ENCODE measurements around the gene PALM3. TPM values are rescaled to one million over a fixed set of nuclear protein-coding genes. Genes with fewer than 3 reads are reported as not detected.

Gene PALM3
- total RNA-seq, 8 experiments from 2014 or later: 0.22 to 5.3 (median 1.9) TPM

DNA sequence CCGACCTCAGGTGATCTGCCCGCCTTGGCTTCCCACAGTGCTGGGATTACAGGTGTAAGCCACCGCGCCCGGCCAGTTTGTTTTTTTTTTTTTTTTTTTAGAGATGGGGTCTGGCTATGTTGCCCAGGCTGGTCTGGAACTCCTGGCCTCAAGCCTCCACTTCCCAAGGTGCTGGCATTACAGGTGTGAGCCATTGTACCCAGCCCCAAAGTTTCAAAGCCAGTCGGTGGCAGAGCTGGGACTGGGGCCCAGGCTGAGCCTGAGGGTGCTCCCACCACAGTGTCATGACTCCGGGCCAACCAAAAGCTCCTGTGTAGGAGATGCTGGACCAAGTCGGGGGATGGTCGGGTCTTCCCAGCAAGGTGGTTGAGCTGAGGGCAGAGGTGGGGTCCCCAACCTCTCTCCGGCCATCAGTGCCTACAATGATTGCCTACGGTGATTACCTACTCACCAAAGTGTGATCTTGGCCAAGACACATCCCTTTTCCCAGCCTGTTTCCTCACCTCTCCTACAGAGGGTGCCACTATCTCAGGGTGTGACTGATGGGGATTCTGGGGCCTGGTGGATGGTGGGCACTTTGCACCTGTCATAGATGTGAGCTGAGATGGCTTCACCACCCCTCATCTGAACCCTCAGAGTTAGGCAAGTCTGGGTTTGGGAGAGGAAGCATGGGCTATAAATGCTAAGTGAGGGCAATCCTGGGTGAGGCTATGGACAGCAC, 34.6 kb upstream of the PALM3 start:
- Histone ChIP-seq H3K4me3 (no peak overlapping the region), H3K4me1 (replicated peaks in 1 of 2) (peaks cover 0 to 5% of the 10 kb centered on the region in 2 donors), H3K27ac (no peak overlapping the region)
- 92 to 100% (median 100%) methylated on average over 1 to 4 of the region's 11 CpGs; no CpG with 5 or more reads in 6 of the 10 experiments for WGBS, 10 experiments
- no peak for ATAC-seq (replicated peaks in 6 of 8)
- in situ Hi-C loops (cut with MboI; ENCODE audit: low pct_unique_long_range_greater_than_20kb in 2 of 9, low sequenced_read_pairs in 9 of 9, unreplicated experiment in 9 of 9): no loop called here

GRCh38 chr19:14094854-14095253, 33.0 kb upstream of the PALM3 start:
- H3K27ac ChIP-seq: no peak overlapping the region
- no peak for ATAC-seq (replicated peaks in 6 of 8)
- 83 to 100% (median 94%) methylated on average over 3 to 6 of the region's 7 CpGs; no CpG with 5 or more reads in 3 of the 10 experiments for WGBS, 10 experiments
- in situ Hi-C loops (cut with MboI; ENCODE audit: low pct_unique_long_range_greater_than_20kb in 2 of 9, low sequenced_read_pairs in 9 of 9, unreplicated experiment in 9 of 9): no loop called here
- peaks cover 0 to 5% of the 10 kb centered on the region in 2 donors for H3K4me1 ChIP-seq (replicated peaks in 1 of 2)
- no peak overlapping the region for H3K4me3 ChIP-seq

- Histone ChIP-seq H3K4me1 (replicated peaks in 1 of 2) (peaks cover 6 to 11% of the 10 kb centered on the region in 2 donors), H3K27ac (no peak overlapping the region), H3K4me3 (no peak overlapping the region)
- ATAC-seq (replicated peaks in 6 of 8): no peak
- WGBS, 10 experiments: 94 to 100% (median 100%) methylated on average over 1 to 5 of the region's 9 CpGs; no CpG with 5 or more reads in 3 of the 10 experiments
- in situ Hi-C loops (cut with MboI; ENCODE audit: low pct_unique_long_range_greater_than_20kb in 2 of 9, low sequenced_read_pairs in 9 of 9, unreplicated experiment in 9 of 9): no loop called here
These were observed 31.4 kb upstream of the PALM3 start for GRCh38 chr19:14093117-14093823.

DNA sequence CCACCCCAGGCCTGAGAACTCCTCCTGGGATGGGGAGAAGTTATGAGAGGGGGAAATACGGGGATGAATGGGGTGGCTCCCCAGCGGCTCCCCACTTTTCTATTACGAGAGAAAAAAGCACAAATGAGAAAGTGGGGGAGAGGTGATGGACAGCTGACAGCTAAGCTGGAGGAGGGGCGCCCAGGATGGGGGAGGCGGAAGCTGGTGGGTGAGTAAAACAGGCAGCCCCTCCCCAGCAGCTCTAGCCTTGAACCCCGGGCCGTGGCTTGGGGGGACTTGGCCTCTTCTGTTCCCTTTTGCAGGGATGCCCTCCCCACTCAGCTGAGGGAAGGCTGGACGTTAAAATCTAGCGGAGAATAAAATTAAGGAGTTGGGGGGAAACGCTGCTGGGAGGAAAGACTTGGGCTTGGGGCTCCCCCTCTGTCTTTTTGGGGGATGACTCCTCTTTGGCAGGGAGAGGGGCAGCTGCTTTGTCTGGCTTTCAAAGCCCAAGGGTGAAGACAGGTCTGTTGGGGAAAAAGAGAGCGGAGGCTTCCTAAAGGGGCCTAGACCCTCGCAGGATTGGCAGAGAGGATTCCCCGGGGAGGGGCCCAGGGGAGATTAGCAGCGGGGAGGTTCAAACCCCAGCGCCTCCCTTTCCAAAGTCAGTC, 30.1 kb upstream of the PALM3 start:
- ATAC-seq (replicated peaks in 6 of 8): no peak
- whole genome bisulfite sequencing, 10 experiments: 17 to 67% (median 30%) methylated on average over 1 to 3 of the region's 15 CpGs; no CpG with 5 or more reads in 5 of the 10 experiments
- peak overlapping the region; percentile 55 to 81 (median 66) for H3K4me3 ChIP-seq
- H3K4me1 ChIP-seq (replicated peaks in 1 of 2): peaks cover 6 to 11% of the 10 kb centered on the region in 2 donors
- in situ Hi-C loops (cut with MboI; ENCODE audit: low pct_unique_long_range_greater_than_20kb in 2 of 9, low sequenced_read_pairs in 9 of 9, unreplicated experiment in 9 of 9): no loop called here
- no peak overlapping the region for H3K27ac ChIP-seq

GRCh38 chr19:14091081-14091812, 29.4 kb upstream of the PALM3 start:
- Histone ChIP-seq H3K4me3 (peak overlapping the region; percentile 55 to 81 (median 66)), H3K27ac (peak overlapping the region; percentile 30 to 83), H3K4me1 (replicated peaks in 1 of 2) (peaks cover 6 to 11% of the 10 kb centered on the region in 2 donors)
- WGBS, 10 experiments: 0 to 10% (median 2%) methylated on average over 3 to 11 of the region's 72 CpGs; no CpG with 5 or more reads in 7 of the 10 experiments
- in situ Hi-C loops (cut with MboI; ENCODE audit: low pct_unique_long_range_greater_than_20kb in 2 of 9, low sequenced_read_pairs in 9 of 9, unreplicated experiment in 9 of 9): no loop called here
- peak; percentile 57 to 78 (median 70) for ATAC-seq (replicated peaks in 6 of 8)

DNA sequence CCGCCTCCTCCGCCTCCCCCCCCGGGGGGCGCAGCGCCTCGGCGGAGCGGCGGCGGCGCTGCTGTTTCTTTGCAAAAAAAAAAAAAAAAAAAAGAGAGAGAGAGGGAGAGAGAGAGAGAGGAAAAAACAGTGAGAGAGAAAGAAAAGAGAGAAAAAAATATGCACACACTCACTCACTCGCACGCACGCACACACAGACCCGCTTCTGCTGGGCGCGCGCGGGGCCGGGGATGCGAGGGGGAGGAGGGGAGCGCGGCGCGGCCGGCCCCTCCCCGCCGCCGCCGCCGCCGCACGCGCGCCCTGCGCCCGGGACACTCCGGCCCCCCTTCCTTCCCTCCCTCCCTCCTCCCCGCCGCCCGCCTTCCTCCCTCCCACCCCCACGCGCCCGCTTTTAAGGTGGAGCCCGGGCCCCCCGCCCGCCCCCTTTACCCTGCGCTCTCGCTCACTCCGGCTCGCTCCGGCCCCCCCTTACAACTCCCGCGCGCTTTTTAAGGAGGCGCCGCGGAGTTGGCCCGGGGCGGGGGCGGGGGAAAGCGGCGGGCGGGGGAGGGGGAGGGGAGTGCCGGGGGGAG, 28.7 kb upstream of the PALM3 start, which contains the start of gene SAMD1:
TSS of gene SAMD1 (minus strand) at position 243 of the 572 bp plus-strand sequence.
- H3K4me1 ChIP-seq (replicated peaks in 1 of 2): peaks cover 6 to 11% of the 10 kb centered on the region in 2 donors
- ATAC-seq (replicated peaks in 6 of 8): peak; percentile 48 to 83 (median 77)
- peak within 1 kb of the TSS; percentile 55 to 81 (median 66) for H3K4me3 ChIP-seq
- no CpG with 5 or more reads among the region's 65 CpGs for WGBS, 10 experiments
- peak within 1 kb of the TSS; percentile 83 to 86 for H3K27ac ChIP-seq
- in situ Hi-C loops (cut with MboI; ENCODE audit: low pct_unique_long_range_greater_than_20kb in 2 of 9, low sequenced_read_pairs in 9 of 9, unreplicated experiment in 9 of 9): no loop called here

DNA sequence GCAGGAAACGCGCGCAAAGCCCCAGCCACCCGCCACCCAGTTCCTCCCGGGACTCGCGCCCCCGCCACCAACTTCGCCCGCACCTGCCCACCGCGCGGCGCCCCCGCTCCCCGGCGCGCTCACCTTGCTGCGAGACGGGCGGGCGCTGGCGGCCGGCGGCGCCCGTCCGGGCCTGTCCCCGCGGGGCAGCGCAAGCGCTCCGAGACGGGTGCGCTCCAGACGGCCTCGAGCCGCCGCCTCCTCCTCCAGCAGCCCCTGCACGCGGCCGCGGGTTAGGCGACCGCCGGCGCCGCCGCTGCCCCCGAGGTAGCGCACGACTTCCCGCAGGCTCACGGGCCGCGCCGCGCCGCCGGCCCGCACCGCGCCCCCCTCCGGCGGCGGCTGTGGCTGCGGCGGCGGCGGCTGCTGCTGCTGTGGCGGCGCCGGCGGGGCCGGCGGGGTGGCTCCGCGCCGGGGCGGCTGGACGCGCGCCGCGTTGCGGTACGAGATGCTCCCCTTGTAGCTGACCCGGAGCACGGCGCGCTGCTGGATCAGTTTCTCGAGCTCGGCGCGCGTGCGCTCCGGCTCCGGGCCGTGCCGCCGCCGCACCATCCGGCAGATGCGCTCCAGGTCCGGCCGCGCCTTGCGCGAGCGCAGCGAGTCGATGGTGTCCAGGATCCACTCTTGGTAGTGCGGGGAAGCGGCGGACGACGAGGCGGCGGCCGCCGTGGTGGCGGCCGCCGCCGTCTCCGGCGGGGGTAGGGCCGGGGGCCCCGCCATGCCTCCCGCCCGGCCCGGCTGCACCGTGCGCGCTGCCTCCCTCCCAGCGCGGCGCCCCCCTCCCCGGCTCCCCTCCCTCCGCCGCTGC, 28.0 kb upstream of the PALM3 start:
- in situ Hi-C loops (cut with MboI; ENCODE audit: low pct_unique_long_range_greater_than_20kb in 2 of 9, low sequenced_read_pairs in 9 of 9, unreplicated experiment in 9 of 9): loop anchor here in 1 of 9 experiments (10.0 kb wide), 1 partner anchor 215 kb away; the partner anchor contains the start of gene NANOS3

GRCh38 chr19:14089412-14089661, 27.5 kb upstream of the PALM3 start:
- 0 to 67% (median 21%) methylated on average over 1 to 5 of the region's 16 CpGs; no CpG with 5 or more reads in 3 of the 10 experiments for WGBS, 10 experiments
- H3K27ac ChIP-seq: no peak overlapping the region

More for the DNA sequence above, 28.0 kb upstream of the PALM3 start:
- WGBS, 10 experiments: no CpG with 5 or more reads among the region's 142 CpGs
- peak overlapping the region; percentile 55 to 81 (median 66) for H3K4me3 ChIP-seq
- ATAC-seq (replicated peaks in 6 of 8): peak; percentile 24 to 51 (median 38)
- peaks cover 6 to 11% of the 10 kb centered on the region in 2 donors for H3K4me1 ChIP-seq (replicated peaks in 1 of 2)
- peak overlapping the region; percentile 83 to 86 for H3K27ac ChIP-seq

DNA sequence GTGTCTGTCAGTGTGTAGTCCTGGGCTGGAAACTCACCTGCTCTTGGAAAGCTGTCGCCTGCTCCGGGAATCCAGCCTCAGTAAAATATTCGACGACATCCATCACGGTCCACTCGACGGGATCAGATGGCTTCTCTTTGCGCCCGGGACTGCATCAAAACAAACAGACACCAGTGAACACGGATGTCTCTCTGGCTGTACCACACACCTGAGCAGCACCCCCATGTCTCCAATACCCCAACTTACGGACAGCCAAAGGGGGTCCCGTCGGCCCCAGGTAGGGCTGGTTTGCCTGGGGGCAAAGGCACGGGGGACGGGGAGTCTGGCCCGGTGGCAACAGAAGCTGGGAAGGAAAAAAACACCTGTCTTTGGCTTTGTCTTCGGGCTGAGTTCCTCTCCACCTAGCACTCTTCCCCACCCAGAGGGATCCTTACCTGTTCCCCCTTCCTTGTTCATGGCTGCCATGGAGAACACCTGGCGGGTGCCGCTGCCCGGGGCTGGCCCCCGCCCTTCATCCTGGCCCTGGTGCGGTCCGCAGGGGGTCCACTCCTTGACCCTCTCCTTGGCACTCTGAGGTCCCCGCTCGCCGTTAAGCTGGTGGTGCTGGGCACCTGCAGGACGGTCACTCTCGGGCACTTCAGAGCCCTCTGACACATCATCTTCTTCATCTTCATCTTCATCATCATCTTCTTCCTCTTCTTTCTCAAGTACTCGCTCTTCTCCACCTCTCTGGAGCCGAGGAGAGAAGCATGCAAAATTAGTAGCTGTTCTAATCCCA, 26.9 kb upstream of the PALM3 start:
- in situ Hi-C loops (cut with MboI; ENCODE audit: low pct_unique_long_range_greater_than_20kb in 2 of 9, low sequenced_read_pairs in 9 of 9, unreplicated experiment in 9 of 9): loop anchor here in 1 of 9 experiments (10.0 kb wide), 1 partner anchor 214 kb away; the partner anchor contains the start of gene NANOS3
- 62 to 94% (median 87%) methylated on average over 2 to 7 of the region's 30 CpGs; no CpG with 5 or more reads in 2 of the 10 experiments for WGBS, 10 experiments
- no peak for ATAC-seq (replicated peaks in 6 of 8)
- Histone ChIP-seq H3K4me3 (peak overlapping the region; percentile 55 to 81 (median 66)), H3K27ac (no peak overlapping the region), H3K4me1 (replicated peaks in 1 of 2) (peaks cover 6 to 11% of the 10 kb centered on the region in 2 donors)

More at GRCh38 chr19:14089412-14089661, 27.5 kb upstream of the PALM3 start:
- Histone ChIP-seq H3K4me1 (replicated peaks in 1 of 2) (peaks cover 6 to 11% of the 10 kb centered on the region in 2 donors), H3K4me3 (peak overlapping the region; percentile 55 to 81 (median 66))
- no peak for ATAC-seq (replicated peaks in 6 of 8)
- in situ Hi-C loops (cut with MboI; ENCODE audit: low pct_unique_long_range_greater_than_20kb in 2 of 9, low sequenced_read_pairs in 9 of 9, unreplicated experiment in 9 of 9): loop anchor here in 1 of 9 experiments (10.0 kb wide), 1 partner anchor 215 kb away; the partner anchor contains the start of gene NANOS3

GRCh38 chr19:14086098-14086497, 24.2 kb upstream of the PALM3 start:
- WGBS, 10 experiments: 48 to 96% (median 80%) methylated on average over 1 to 5 of the region's 5 CpGs; no CpG with 5 or more reads in 1 of the 10 experiments
- in situ Hi-C loops (cut with MboI; ENCODE audit: low pct_unique_long_range_greater_than_20kb in 2 of 9, low sequenced_read_pairs in 9 of 9, unreplicated experiment in 9 of 9): loop anchor here in 1 of 9 experiments (10.0 kb wide), 1 partner anchor 211 kb away; the partner anchor contains the start of gene NANOS3
- Histone ChIP-seq H3K4me3 (no peak overlapping the region), H3K4me1 (replicated peaks in 1 of 2) (peaks cover 9 to 10% of the 10 kb centered on the region in 2 donors), H3K27ac (no peak overlapping the region)
- ATAC-seq (replicated peaks in 6 of 8): no peak

All from motor neuron (in vitro differentiated cells).